Measurements from ENCODE around the gene GDPD4.

GRCh38 chr11:77200351-77201268 lies 100.9 kb downstream of the GDPD4 start:
- no peak for TF ChIP-seq CTCF (IDR thresholded peaks at IDR 0.05)
- no peak for TF ChIP-seq TP53 (CRISPR knock-in tag; IDR thresholded peaks at IDR 0.05)
- no peak for TF ChIP-seq RAD21 (conservative IDR thresholded peaks at IDR 0.05 in 1 of 2, IDR thresholded peaks at IDR 0.05 in 1 of 2)
- TF ChIP-seq ATOH8 (CRISPR knock-in tag; IDR thresholded peaks at IDR 0.05; ENCODE audit: low read depth): no peak
- TF ChIP-seq SREBF2 (IDR thresholded peaks at IDR 0.05): no peak
- TF ChIP-seq POLR2A (IDR thresholded peaks at IDR 0.05; ENCODE audit: low read length): no peak
- TF ChIP-seq RARB (CRISPR knock-in tag; IDR thresholded peaks at IDR 0.05): no peak
- no peak for TF ChIP-seq EP300 (IDR thresholded peaks at IDR 0.05)
- no peak for TF ChIP-seq ESRRA (IDR thresholded peaks at IDR 0.05; ENCODE audit: borderline replicate concordance, low read length)
- TF ChIP-seq EHMT2 (IDR thresholded peaks at IDR 0.05; ENCODE audit: low read depth): no peak
- TF ChIP-seq MYC (IDR thresholded peaks at IDR 0.05; ENCODE audit: borderline replicate concordance, low read length): no peak
- no peak for TF ChIP-seq PHF8 (IDR thresholded peaks at IDR 0.05; ENCODE audit: borderline replicate concordance, low read depth)
